Transverse colon (tissue), 4 donors: ENCODE measurements around the gene CADPS2. TPM values are rescaled to one million over a fixed set of nuclear protein-coding genes. Genes with fewer than 3 reads are reported as not detected.
"Not testable (repeated sequence)": the region's sequence is repeated elsewhere in the genome, so short reads cannot be mapped to it uniquely, and the experiment has no call there.

ENCODE experiments used
- DNase-seq: peaks from one replicate; pipeline ENCODE4 v3.0.0-alpha.2; 2019
- H3K27ac ChIP-seq, 4 donors: fragments of 200-600 bp; sonication (generic); 2 replicates each; pipeline ENCODE4 v1.5.1; 2016 to 2018; ENCODE audit warnings: inconsistent platforms in 4 of 4
- H3K27me3 ChIP-seq: fragments of 200-600 bp; sonication (generic); 2 replicates; pipeline ENCODE4 v1.5.1; 2017; ENCODE audit warnings: inconsistent platforms
- H3K36me3 ChIP-seq, 4 donors: fragments of 200-600 bp; sonication (generic); 2 replicates each; pipeline ENCODE4 v1.5.1; 2017 to 2019; ENCODE audit warnings: inconsistent platforms in 4 of 4
- H3K4me1 ChIP-seq, 4 donors: fragments of 200-600 bp; sonication (generic); 2 replicates each; pipeline ENCODE4 v1.5.1; 2017 to 2020; ENCODE audit warnings: inconsistent platforms in 4 of 4
- H3K4me3 ChIP-seq, 4 donors: fragments of 200-600 bp; sonication (generic); 1 replicate in 1 of 4; 2 replicates in 3 of 4; pipeline versions ENCODE4 v1.5.1 to v1.6.1; 2017 to 2019; ENCODE audit warnings: inconsistent platforms in 4 of 4
- H3K9me3 ChIP-seq, 2 donors: fragments of 200-600 bp; sonication (generic); 2 replicates each; pipeline ENCODE4 v1.5.1; 2017 to 2019; ENCODE audit warnings: inconsistent platforms in 2 of 2
- CTCF ChIP-seq, 5 experiments: fragments of 200-600 bp in 3 of 5; fragments of 450-650 bp in 2 of 5; sonication (generic) in 3 of 5; IDR thresholded peaks; 1 replicate in 2 of 5; 2 replicates in 3 of 5; pipeline ENCODE4 v1.5.1; 2016 to 2017; ENCODE audit warnings: antibody characterized with exemption in 5 of 5, inconsistent platforms in 3 of 5, mild to moderate bottlenecking in 2 of 5, moderate library complexity in 1 of 5
- EP300 ChIP-seq: sonication (generic); formaldehyde crosslinking; IDR thresholded peaks from one replicate; pipeline ENCODE4 v1.6.1; 2017; ENCODE audit warnings: antibody characterized with exemption, low read depth
- POLR2A ChIP-seq: fragments of 450-650 bp; IDR thresholded peaks from one replicate; pipeline ENCODE4 v1.6.1; 2016; ENCODE audit warnings: antibody characterized with exemption, mild to moderate bottlenecking, moderate library complexity
- POLR2AphosphoS5 ChIP-seq, 3 donors: sonication (generic); formaldehyde crosslinking; IDR thresholded peaks; one replicate each; pipeline ENCODE4 v1.6.1; 2016; ENCODE audit warnings: antibody characterized with exemption in 3 of 3
- WGBS, 2 donors: methylation state at CpG; one replicate each; pipeline ENCODE4 v1.1.5; 2018; ENCODE audit warnings: low coverage in 1 of 2; 5-methylcytosine and 5-hydroxymethylcytosine counted together
- in situ Hi-C, 4 donors: fragments of 200-750 bp; cut with MboI; loops; one replicate each; pipeline versions ENCODE4 v1.15.0 to v1.15.1; 2017; ENCODE audit warnings: low sequenced_read_pairs in 3 of 4, low pct_ligation_motif_present in 1 of 4, low pct_unique_long_range_greater_than_20kb in 1 of 4
- intact Hi-C: fragments of 100-400 bp; cut with DNase I; formaldehyde crosslinking; loops from one replicate; pipeline ENCODE4 v1.15.1; 2023; ENCODE audit warnings: low total_unique reads
- total RNA-seq, 4 donors: library from RNA; depleted of rRNA; stranded (reverse); fragments of >200 nt; gene quantifications; one replicate each; pipeline ENCODE4 v1.1.0, GENCODE V29; 2016

Gene CADPS2
- total RNA-seq, 4 donors from 2014 or later: 9.0 to 15.2 (median 12.6) TPM

GRCh38 chr7:122651451-122651850 lies 234.8 kb downstream of the CADPS2 start:
- H3K27me3 ChIP-seq: no peaks in the 10 kb centered on the region
- intact Hi-C loops (loop anchor here (10.0 kb wide), 1 partner anchor 743 kb away; no protein-coding TSS in a partner anchor), in situ Hi-C loops (no loop called here)
- WGBS, 2 donors: 74 to 89% methylated on average over 2 of the region's 2 CpGs
- DNase-seq: no peak
- H3K9me3 ChIP-seq: no peaks in the 10 kb centered on the region
- H3K4me3 ChIP-seq: no peak overlapping the region
- no peak overlapping the region for H3K27ac ChIP-seq
- H3K36me3 ChIP-seq: no peaks in the 10 kb centered on the region
- H3K4me1 ChIP-seq: no peaks in the 10 kb centered on the region
- TF ChIP-seq EP300 (no peak), CTCF (IDR thresholded peaks at IDR 0.05) (no peak), POLR2A (no peak), POLR2AphosphoS5 (IDR thresholded peaks at IDR 0.05) (no peak)

GRCh38 chr7:122643250-122643649 lies 243.0 kb downstream of the CADPS2 start:
- no peak overlapping the region for H3K4me3 ChIP-seq
- in situ Hi-C loops: no loop called here
- 63 to 67% methylated on average over 1 of the region's 1 CpG for WGBS, 2 donors

GRCh38 chr7:122638459-122638858 lies 247.8 kb downstream of the CADPS2 start:
- WGBS, 2 donors: 60 to 63% methylated on average over 1 to 2 of the region's 2 CpGs
- in situ Hi-C loops: no loop called here

More at GRCh38 chr7:122643250-122643649, 243.0 kb downstream of the CADPS2 start:
- no peak for TF ChIP-seq POLR2A
- TF ChIP-seq POLR2AphosphoS5 (IDR thresholded peaks at IDR 0.05): no peak
- no peak for TF ChIP-seq EP300
- TF ChIP-seq CTCF (IDR thresholded peaks at IDR 0.05): no peak
- Histone ChIP-seq H3K27ac (no peak overlapping the region), H3K9me3 (no peaks in the 10 kb centered on the region), H3K27me3 (no peaks in the 10 kb centered on the region), H3K4me1 (no peaks in the 10 kb centered on the region), H3K36me3 (no peaks in the 10 kb centered on the region)
- DNase-seq: no peak
- intact Hi-C loops: no loop called here

GRCh38 chr7:122637784-122638183 lies 248.5 kb downstream of the CADPS2 start:
- TF ChIP-seq CTCF (IDR thresholded peaks at IDR 0.05) (no peak), POLR2A (no peak), POLR2AphosphoS5 (IDR thresholded peaks at IDR 0.05) (no peak), EP300 (no peak)
- 71% methylated on average over 2 of the region's 2 CpGs; no CpG with 5 or more reads in 1 of the 2 donors for WGBS, 2 donors
- no peak for DNase-seq
- H3K9me3 ChIP-seq: no peaks in the 10 kb centered on the region
- no peak overlapping the region for H3K27ac ChIP-seq
- no peaks in the 10 kb centered on the region for H3K4me1 ChIP-seq
- in situ Hi-C loops: no loop called here
- intact Hi-C loops: no loop called here
- H3K4me3 ChIP-seq: no peak overlapping the region
- H3K27me3 ChIP-seq: no peaks in the 10 kb centered on the region
- no peaks in the 10 kb centered on the region for H3K36me3 ChIP-seq

More at GRCh38 chr7:122638459-122638858, 247.8 kb downstream of the CADPS2 start:
- DNase-seq: no peak
- intact Hi-C loops: no loop called here
- Histone ChIP-seq H3K27me3 (no peaks in the 10 kb centered on the region), H3K4me3 (no peak overlapping the region), H3K9me3 (no peaks in the 10 kb centered on the region), H3K36me3 (no peaks in the 10 kb centered on the region), H3K27ac (no peak overlapping the region), H3K4me1 (no peaks in the 10 kb centered on the region)
- TF ChIP-seq EP300 (no peak), POLR2AphosphoS5 (IDR thresholded peaks at IDR 0.05) (no peak), POLR2A (no peak), CTCF (IDR thresholded peaks at IDR 0.05) (no peak)

- H3K27ac ChIP-seq, H3K4me1 ChIP-seq, H3K27me3 ChIP-seq, DNase-seq, in situ Hi-C loops, H3K36me3 ChIP-seq, H3K4me3 ChIP-seq, H3K9me3 ChIP-seq, intact Hi-C loops: not testable (repeated sequence)
- WGBS, 2 donors: 86 to 94% methylated on average over 2 of the region's 2 CpGs
Measured at GRCh38 chr7:122635481-122635880, 250.8 kb downstream of the CADPS2 start.
